ENCODE data around the gene SH3D19.

- TF ChIP-seq CTCF (IDR thresholded peaks at IDR 0.05) (no peak), EP300 (IDR thresholded peaks at IDR 0.05) (no peak), POLR2A (IDR thresholded peaks at IDR 0.05) (no peak), POLR2AphosphoS5 (IDR thresholded peaks at IDR 0.05) (no peak)
These were observed 30.4 kb downstream of the SH3D19 start for GRCh38 chr4:151294833-151295496.

Measured in gastroesophageal sphincter (tissue), 3 donors.